Measurements from ENCODE around the gene ADAM12. TPM values are rescaled to one million over a fixed set of nuclear protein-coding genes. Genes with fewer than 3 reads are reported as not detected.

Gene ADAM12
- polyA plus RNA-seq, 1 of the 3 experiments (the other 2 are of a cell fraction) = 25.0 TPM

DNA sequence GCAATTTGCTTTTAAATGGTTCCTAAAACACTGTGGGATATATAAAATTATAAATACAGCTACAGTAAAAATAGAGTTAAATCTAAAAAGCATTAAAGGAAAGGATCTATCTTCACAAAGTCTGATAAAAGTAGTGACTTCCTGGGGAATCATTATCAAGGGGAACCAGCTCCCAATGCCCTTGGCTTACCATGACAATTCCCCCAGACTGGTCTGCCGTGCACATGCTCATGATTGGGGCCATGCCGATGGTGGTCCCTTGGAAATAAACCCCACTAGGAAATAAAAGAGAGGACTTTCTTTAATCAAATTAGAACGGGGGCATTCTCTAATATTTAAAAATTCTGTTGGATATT, 290.1 kb downstream of the ADAM12 start:
- H3K9me3 ChIP-seq = no peaks in the 10 kb centered on the region
- no peak overlapping the region for H3K27ac ChIP-seq (ENCODE audit: low read depth in 2 of 2, low read length in 1 of 2)
- no peak overlapping the region for H2AFZ ChIP-seq (ENCODE audit: low read depth)
- ChIA-PET POLR2A (no interaction called here), CTCF (no interaction called here)
- H3F3A ChIP-seq (replicated peaks; ENCODE audit: insufficient read depth) = no peaks in the 10 kb centered on the region
- DNase-seq = no peak
- TF ChIP-seq, protein P1, sequence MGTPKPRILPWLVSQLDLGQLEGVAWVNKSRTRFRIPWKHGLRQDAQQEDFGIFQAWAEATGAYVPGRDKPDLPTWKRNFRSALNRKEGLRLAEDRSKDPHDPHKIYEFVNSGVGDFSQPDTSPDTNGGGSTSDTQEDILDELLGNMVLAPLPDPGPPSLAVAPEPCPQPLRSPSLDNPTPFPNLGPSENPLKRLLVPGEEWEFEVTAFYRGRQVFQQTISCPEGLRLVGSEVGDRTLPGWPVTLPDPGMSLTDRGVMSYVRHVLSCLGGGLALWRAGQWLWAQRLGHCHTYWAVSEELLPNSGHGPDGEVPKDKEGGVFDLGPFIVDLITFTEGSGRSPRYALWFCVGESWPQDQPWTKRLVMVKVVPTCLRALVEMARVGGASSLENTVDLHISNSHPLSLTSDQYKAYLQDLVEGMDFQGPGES (IDR thresholded peaks at IDR 0.05; ENCODE audit: low read depth, low read length) = no peak
- TF ChIP-seq JUND (IDR thresholded peaks at IDR 0.05) = no peak
- TF ChIP-seq, protein P2, sequence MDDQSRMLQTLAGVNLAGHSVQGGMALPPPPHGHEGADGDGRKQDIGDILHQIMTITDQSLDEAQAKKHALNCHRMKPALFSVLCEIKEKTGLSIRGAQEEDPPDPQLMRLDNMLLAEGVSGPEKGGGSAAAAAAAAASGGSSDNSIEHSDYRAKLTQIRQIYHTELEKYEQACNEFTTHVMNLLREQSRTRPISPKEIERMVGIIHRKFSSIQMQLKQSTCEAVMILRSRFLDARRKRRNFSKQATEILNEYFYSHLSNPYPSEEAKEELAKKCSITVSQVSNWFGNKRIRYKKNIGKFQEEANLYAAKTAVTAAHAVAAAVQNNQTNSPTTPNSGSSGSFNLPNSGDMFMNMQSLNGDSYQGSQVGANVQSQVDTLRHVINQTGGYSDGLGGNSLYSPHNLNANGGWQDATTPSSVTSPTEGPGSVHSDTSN (IDR thresholded peaks at IDR 0.05) = no peak
- TF ChIP-seq CTCF (IDR thresholded peaks at IDR 0.05) = no peak
- no peak for TF ChIP-seq FOSL2 (IDR thresholded peaks at IDR 0.05; ENCODE audit: borderline replicate concordance, low read depth)
- no peak for TF ChIP-seq RCOR1 (IDR thresholded peaks at IDR 0.05; ENCODE audit: low read length)
- H3K4me3 ChIP-seq (ENCODE audit: low read depth in 2 of 2, low read length in 1 of 2) = no peak overlapping the region
- no peak overlapping the region for H3K9ac ChIP-seq
- no peaks in the 10 kb centered on the region for H3K9me2 ChIP-seq
- no peaks in the 10 kb centered on the region for H4K20me1 ChIP-seq (ENCODE audit: insufficient read depth)
- H3K4me1 ChIP-seq (ENCODE audit: control insufficient read depth in 1 of 2, insufficient read depth in 2 of 2, low read depth in 1 of 2, low read length in 1 of 2) = peaks cover 0 to 2% of the 10 kb centered on the region in 2 experiments; a peak in 1 of 4 replicates
- H3K27me3 ChIP-seq (ENCODE audit: insufficient read depth) = no peaks in the 10 kb centered on the region
- WGBS (ENCODE audit: low lambda C conversion rate) = 89% methylated on average over 3 of the region's 3 CpGs
- peaks cover 0 to 6% of the 10 kb centered on the region in 2 experiments for H3K36me3 ChIP-seq (replicated peaks in 1 of 2; ENCODE audit: control insufficient read depth in 1 of 2, insufficient read depth in 2 of 2, low read length in 1 of 2)
- no peaks in the 10 kb centered on the region for H3K79me2 ChIP-seq (ENCODE audit: insufficient read depth)
- H3K4me2 ChIP-seq = no peak overlapping the region

- H3F3A ChIP-seq (replicated peaks; ENCODE audit: insufficient read depth) = no peaks in the 10 kb centered on the region
- WGBS (ENCODE audit: low lambda C conversion rate) = 93% methylated on average over 6 of the region's 6 CpGs
- POLR2A ChIA-PET = no interaction called here
- DNase-seq = no peak
- no peak overlapping the region for H3K4me2 ChIP-seq
- H2AFZ ChIP-seq (ENCODE audit: low read depth) = no peak overlapping the region
- no peak overlapping the region for H3K4me3 ChIP-seq (ENCODE audit: low read depth in 2 of 2, low read length in 1 of 2)
- H3K4me1 ChIP-seq (ENCODE audit: control insufficient read depth in 1 of 2, insufficient read depth in 2 of 2, low read depth in 1 of 2, low read length in 1 of 2) = peaks cover 0 to 2% of the 10 kb centered on the region in 2 experiments; a peak in 1 of 4 replicates
- no peaks in the 10 kb centered on the region for H3K79me2 ChIP-seq (ENCODE audit: insufficient read depth)
- H4K20me1 ChIP-seq (ENCODE audit: insufficient read depth) = no peaks in the 10 kb centered on the region
- TF ChIP-seq ELF1 (IDR thresholded peaks at IDR 0.05) (no peak), CTCF (IDR thresholded peaks at IDR 0.05) (peak; percentile 19)
- H3K9me2 ChIP-seq = no peaks in the 10 kb centered on the region
- H3K9ac ChIP-seq = no peak overlapping the region
- no peak overlapping the region for H3K27ac ChIP-seq (ENCODE audit: low read depth in 2 of 2, low read length in 1 of 2)
- H3K27me3 ChIP-seq (ENCODE audit: insufficient read depth) = no peaks in the 10 kb centered on the region
- no peaks in the 10 kb centered on the region for H3K9me3 ChIP-seq
- peaks cover 0 to 6% of the 10 kb centered on the region in 2 experiments for H3K36me3 ChIP-seq (replicated peaks in 1 of 2; ENCODE audit: control insufficient read depth in 1 of 2, insufficient read depth in 2 of 2, low read length in 1 of 2)
- CTCF ChIA-PET = no interaction called here
Observed at GRCh38 chr10:126097558-126098225, 290.6 kb downstream of the ADAM12 start.

Measured in SK-N-SH (cell line).